ENCODE measurements around the gene CTU2. TPM values are rescaled to one million over a fixed set of nuclear protein-coding genes. Genes with fewer than 3 reads are reported as not detected.
A peak's percentile ranks its signal among the peaks of the same experiment; 100 is the strongest.

The CTU2 gene
- total and polyA plus RNA-seq, 9 of the 15 experiments (the other 6 are each of a cell fraction or from before 2014, with no cell fraction given), result 1.3 to 105 (median 23.2) TPM

- TF ChIP-seq HNRNPLL (IDR thresholded peaks at IDR 0.05; ENCODE audit: low read depth, low read length, poor library complexity, severe bottlenecking) (no peak), RBM25 (IDR thresholded peaks at IDR 0.05; ENCODE audit: low read depth, low read length, severe bottlenecking) (no peak), HMGN3 (IDR thresholded peaks at IDR 0.05; ENCODE audit: borderline replicate concordance, extremely low read depth, insufficient read length, low read depth, low read length) (no peak), HIVEP1 (CRISPR knock-in tag; IDR thresholded peaks at IDR 0.05) (no peak), PHTF2 (CRISPR knock-in tag; IDR thresholded peaks at IDR 0.05) (no peak), TEAD1 (CRISPR knock-in tag; IDR thresholded peaks at IDR 0.05) (peak in 1 of 2 experiments; percentile 77; a peak in 1 of 4 replicates), TCFL5 (CRISPR knock-in tag; conservative IDR thresholded peaks at IDR 0.05) (no peak), SREBF2 (CRISPR knock-in tag; IDR thresholded peaks at IDR 0.05) (no peak), MIER1 (IDR thresholded peaks at IDR 0.05; ENCODE audit: low read depth) (0 out of 2 replicates have a peak, but pooled peaks have one; percentile 25), MBD2 (IDR thresholded peaks at IDR 0.05; ENCODE audit: borderline replicate concordance, low read depth) (no peak), SP2 (IDR thresholded peaks at IDR 0.05; ENCODE audit: extremely low read depth, low read depth, low read length, poor library complexity, severe bottlenecking) (no peak), ZKSCAN3 (CRISPR knock-in tag; IDR thresholded peaks at IDR 0.05) (no peak), KDM5B (IDR thresholded peaks at IDR 0.05; ENCODE audit: insufficient replicate concordance, low read depth, low read length) (no peak), MCM7 (IDR thresholded peaks at IDR 0.05) (no peak), BRD9 (IDR thresholded peaks at IDR 0.05; ENCODE audit: low read depth, partially characterized antibody) (no peak), HLTF (IDR thresholded peaks at IDR 0.05) (peak; percentile 31; the same call in 1 of the 2 replicates), ARNT (IDR thresholded peaks at IDR 0.05) (0 out of 4 replicates have a peak, but pooled peaks of 1 of the 2 experiments have one; percentile 11), ZNF41 (CRISPR knock-in tag; conservative IDR thresholded peaks at IDR 0.05) (no peak), GTF2A2 (tag; IDR thresholded peaks at IDR 0.05) (no peak), ZNF133 (CRISPR knock-in tag; IDR thresholded peaks at IDR 0.05) (no peak), RB1 (IDR thresholded peaks at IDR 0.05; ENCODE audit: low read depth) (no peak), SNIP1 (IDR thresholded peaks at IDR 0.05; ENCODE audit: low read depth) (no peak), SP1 (CRISPR knock-in tag; IDR thresholded peaks at IDR 0.05) (no peak), ZNF780A (CRISPR knock-in tag; IDR thresholded peaks at IDR 0.05) (no peak)
- TF ChIP-seq, protein P1, sequence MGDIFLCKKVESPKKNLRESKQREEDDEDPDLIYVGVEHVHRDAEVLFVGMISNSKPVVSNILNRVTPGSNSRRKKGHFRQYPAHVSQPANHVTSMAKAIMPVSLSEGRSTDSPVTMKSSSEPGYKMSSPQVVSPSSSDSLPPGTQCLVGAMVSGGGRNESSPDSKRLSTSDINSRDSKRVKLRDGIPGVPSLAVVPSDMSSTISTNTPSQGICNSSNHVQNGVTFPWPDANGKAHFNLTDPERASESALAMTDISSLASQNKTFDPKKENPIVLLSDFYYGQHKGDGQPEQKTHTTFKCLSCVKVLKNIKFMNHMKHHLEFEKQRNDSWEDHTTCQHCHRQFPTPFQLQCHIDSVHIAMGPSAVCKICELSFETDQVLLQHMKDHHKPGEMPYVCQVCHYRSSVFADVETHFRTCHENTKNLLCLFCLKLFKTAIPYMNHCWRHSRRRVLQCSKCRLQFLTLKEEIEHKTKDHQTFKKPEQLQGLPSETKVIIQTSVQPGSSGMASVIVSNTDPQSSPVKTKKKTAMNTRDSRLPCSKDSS (IDR thresholded peaks at IDR 0.05; ENCODE audit: low read depth, partially characterized antibody), result no peak
- TF ChIP-seq, protein P2, sequence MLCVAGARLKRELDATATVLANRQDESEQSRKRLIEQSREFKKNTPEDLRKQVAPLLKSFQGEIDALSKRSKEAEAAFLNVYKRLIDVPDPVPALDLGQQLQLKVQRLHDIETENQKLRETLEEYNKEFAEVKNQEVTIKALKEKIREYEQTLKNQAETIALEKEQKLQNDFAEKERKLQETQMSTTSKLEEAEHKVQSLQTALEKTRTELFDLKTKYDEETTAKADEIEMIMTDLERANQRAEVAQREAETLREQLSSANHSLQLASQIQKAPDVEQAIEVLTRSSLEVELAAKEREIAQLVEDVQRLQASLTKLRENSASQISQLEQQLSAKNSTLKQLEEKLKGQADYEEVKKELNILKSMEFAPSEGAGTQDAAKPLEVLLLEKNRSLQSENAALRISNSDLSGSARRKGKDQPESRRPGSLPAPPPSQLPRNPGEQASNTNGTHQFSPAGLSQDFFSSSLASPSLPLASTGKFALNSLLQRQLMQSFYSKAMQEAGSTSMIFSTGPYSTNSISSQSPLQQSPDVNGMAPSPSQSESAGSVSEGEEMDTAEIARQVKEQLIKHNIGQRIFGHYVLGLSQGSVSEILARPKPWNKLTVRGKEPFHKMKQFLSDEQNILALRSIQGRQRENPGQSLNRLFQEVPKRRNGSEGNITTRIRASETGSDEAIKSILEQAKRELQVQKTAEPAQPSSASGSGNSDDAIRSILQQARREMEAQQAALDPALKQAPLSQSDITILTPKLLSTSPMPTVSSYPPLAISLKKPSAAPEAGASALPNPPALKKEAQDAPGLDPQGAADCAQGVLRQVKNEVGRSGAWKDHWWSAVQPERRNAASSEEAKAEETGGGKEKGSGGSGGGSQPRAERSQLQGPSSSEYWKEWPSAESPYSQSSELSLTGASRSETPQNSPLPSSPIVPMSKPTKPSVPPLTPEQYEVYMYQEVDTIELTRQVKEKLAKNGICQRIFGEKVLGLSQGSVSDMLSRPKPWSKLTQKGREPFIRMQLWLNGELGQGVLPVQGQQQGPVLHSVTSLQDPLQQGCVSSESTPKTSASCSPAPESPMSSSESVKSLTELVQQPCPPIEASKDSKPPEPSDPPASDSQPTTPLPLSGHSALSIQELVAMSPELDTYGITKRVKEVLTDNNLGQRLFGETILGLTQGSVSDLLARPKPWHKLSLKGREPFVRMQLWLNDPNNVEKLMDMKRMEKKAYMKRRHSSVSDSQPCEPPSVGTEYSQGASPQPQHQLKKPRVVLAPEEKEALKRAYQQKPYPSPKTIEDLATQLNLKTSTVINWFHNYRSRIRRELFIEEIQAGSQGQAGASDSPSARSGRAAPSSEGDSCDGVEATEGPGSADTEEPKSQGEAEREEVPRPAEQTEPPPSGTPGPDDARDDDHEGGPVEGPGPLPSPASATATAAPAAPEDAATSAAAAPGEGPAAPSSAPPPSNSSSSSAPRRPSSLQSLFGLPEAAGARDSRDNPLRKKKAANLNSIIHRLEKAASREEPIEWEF (CRISPR knock-in tag; IDR thresholded peaks at IDR 0.05), result no peak
Observed at GRCh38 chr16:88687676-88688012, 18.7 kb upstream of the CTU2 start (continued).
